Heart left ventricle (tissue), 16 donors: ENCODE results near the gene PXK. TPM values are rescaled to one million over a fixed set of nuclear protein-coding genes. Genes with fewer than 3 reads are reported as not detected.
A peak's percentile ranks its signal among the peaks of the same experiment; 100 is the strongest.

ENCODE experiments used
- ATAC-seq, 4 donors: fragments of 200-7000 bp; cut with Tn5 transposase; one replicate each; pipeline ENCODE4 v1.9.1; 2020 to 2022; ENCODE audit warnings: moderate library complexity in 4 of 4, mild to moderate bottlenecking in 3 of 4, moderate number of reproducible peaks in 1 of 4
- DNase-seq, 5 donors: peaks; one replicate each; pipeline ENCODE4 v3.0.0-alpha.2; 2020
- H3K27ac ChIP-seq, 12 donors: fragments of 200-600 bp; sonication (generic) in 4 of 12; one replicate each; pipeline versions ENCODE4 v1.5.0 to v1.8.0; 2016 to 2022; ENCODE audit warnings: mild to moderate bottlenecking in 2 of 12
- H3K27me3 ChIP-seq, 9 donors: fragments of 200-600 bp; sonication (generic) in 2 of 9; one replicate each; pipeline versions ENCODE4 v1.5.1 to v1.8.0; 2016 to 2022; ENCODE audit warnings: mild to moderate bottlenecking in 3 of 9
- H3K36me3 ChIP-seq, 9 donors: fragments of 200-600 bp; sonication (generic) in 2 of 9; one replicate each; pipeline versions ENCODE4 v1.5.0 to v1.8.0; 2018 to 2022; ENCODE audit warnings: mild to moderate bottlenecking in 2 of 9
- H3K4me1 ChIP-seq, 12 donors: fragments of 200-600 bp; sonication (generic) in 4 of 12; one replicate each; pipeline versions ENCODE4 v1.5.0 to v1.8.0; 2016 to 2022; ENCODE audit warnings: mild to moderate bottlenecking in 3 of 12
- H3K4me3 ChIP-seq, 12 donors: fragments of 200-600 bp; sonication (generic) in 4 of 12; one replicate each; pipeline versions ENCODE4 v1.5.0 to v1.8.0; 2017 to 2022; ENCODE audit warnings: mild to moderate bottlenecking in 9 of 12, moderate library complexity in 4 of 12
- H3K9me3 ChIP-seq, 12 donors: fragments of 200-600 bp; sonication (generic) in 4 of 12; one replicate each; pipeline versions ENCODE4 v1.5.0 to v1.8.0; 2016 to 2022; ENCODE audit warnings: mild to moderate bottlenecking in 1 of 12
- CTCF ChIP-seq, 12 donors: fragments of 200-600 bp; sonication (generic) in 4 of 12; IDR thresholded peaks; one replicate each; pipeline versions ENCODE4 v1.5.0 to v1.8.0; 2018 to 2022; ENCODE audit warnings: antibody characterized with exemption in 12 of 12, mild to moderate bottlenecking in 5 of 12
- POLR2A ChIP-seq, 2 donors: fragments of 450-650 bp; IDR thresholded peaks; one replicate each; pipeline ENCODE4 v1.6.1; 2017; ENCODE audit warnings: antibody characterized with exemption in 2 of 2, mild to moderate bottlenecking in 2 of 2, moderate library complexity in 2 of 2
- WGBS, 4 donors: extraction: QIAGEN DNeasy Blood & Tissue Kit in 2 of 4; methylation state at CpG; one replicate each; pipeline versions ENCODE4 v1.1.5 to v1.1.7; 2013 to 2018; 5-methylcytosine and 5-hydroxymethylcytosine counted together
- intact Hi-C, 10 donors: fragments of 100-400 bp; cut with DNase I; formaldehyde crosslinking; loops; one replicate each; pipeline versions ENCODE4 v1.11.1 to v1.14.2; 2022
- polyA plus RNA-seq, 2 donors: library from polyadenylated mRNA; stranded (reverse); fragments of 200-250 nt; gene quantifications; one replicate each; pipeline ENCODE4 v1.2.3, GENCODE V29; 2013
- total RNA-seq, 9 donors: library from RNA; depleted of rRNA in 2 of 9; stranded (reverse); fragments of >200 nt in 2 of 9; fragmentation: NEBNext Ultra II Directional in 3 of 9; extraction: Animal tissue kit (Norgen Biotek cat#: 25700) in 3 of 9; gene quantifications; one replicate each; pipeline versions ENCODE4 v1.1.0 to v1.2.4, GENCODE V29; 2016 to 2023
- donor health status: ischemic (EF 13 %, LVEDD 7.1; RV severe dilation, severe dysfunction).
- donor health status: healthy with polysubstance abuse.
- donor health status: DM: no; HTN: yes; CAD: no.
- donor health status: DM: no; HTN: no; CAD: no.
- donor health status: ischemic (EF 25% LVEDD 6.9; RV normal size, moderate dysfunction).
- donor health status: ischemic (EF 25% LVEDD 5.7; RV mildly dilated, moderate dysfunction).
- donor health status: healthy.
- donor health status: DM: yes; HTN: yes; CAD: no.
- donor health status: ischemic (EF 35%, LVEDD 5.7; RV mildly dilated, moderate dysfunction).
- donor health status: nonischemic (EF 11% LVEDD 7.7; RV severe dilation, severe dysfunction).
- donor health status: DM: yes; HTN: yes; CAD: no.
- donor health status: PGD.
- donor health status: ischemic (EF 29% LVEDD 5.4; RV normal size, mild dysfunction).
- donor health status: nonischemic (EF 23%, LVEDD 6.1; RV moderate dilation, normal function).

PXK gene
- total and polyA plus RNA-seq, 11 donors, result 3.4 to 24.3 (median 12.7) TPM

GRCh38 chr3:58422756-58423325 lies 90.1 kb downstream of the PXK start:
- Histone ChIP-seq H3K4me1 (peaks cover 0 to 33% (median 11%) of the 10 kb centered on the region in 12 donors), H3K9me3 (no peaks in the 10 kb centered on the region), H3K4me3 (no peak overlapping the region), H3K36me3 (peaks cover 0 to 75% (median 66%) of the 10 kb centered on the region in 9 donors), H3K27ac (peak overlapping the region in 4 of 12 donors; percentile 3 to 46 (median 26)), H3K27me3 (no peaks in the 10 kb centered on the region)
- 67 to 74% (median 69%) methylated on average over 5 to 8 of the region's 8 CpGs for WGBS, 4 donors
- peak in 5 of 12 donors; percentile 9 to 31 (median 29) for TF ChIP-seq CTCF (IDR thresholded peaks at IDR 0.05)
- no peak for TF ChIP-seq POLR2A (IDR thresholded peaks at IDR 0.05)
- intact Hi-C loops, result loop anchor here in 1 of 10 donors (5.0 kb wide), 1 partner anchor 109 kb away; no protein-coding TSS in a partner anchor
- ATAC-seq (peak in 3 of 4 donors; percentile 30 to 33 (median 32)), DNase-seq (no peak)

GRCh38 chr3:58424613-58425012 lies 91.9 kb downstream of the PXK start:
- Histone ChIP-seq H3K36me3 (peaks cover 0 to 92% (median 84%) of the 10 kb centered on the region in 9 donors), H3K9me3 (no peaks in the 10 kb centered on the region), H3K27ac (peak overlapping the region in 3 of 12 donors; percentile 22 to 27 (median 23)), H3K4me1 (peaks cover 0 to 24% (median 10%) of the 10 kb centered on the region in 12 donors), H3K4me3 (no peak overlapping the region), H3K27me3 (no peaks in the 10 kb centered on the region)
- DNase-seq (no peak), ATAC-seq (no peak)
- TF ChIP-seq POLR2A (IDR thresholded peaks at IDR 0.05) (no peak), CTCF (IDR thresholded peaks at IDR 0.05) (no peak)
- intact Hi-C loops, result loop anchor here in 1 of 10 donors (5.0 kb wide), 1 partner anchor 108 kb away; no protein-coding TSS in a partner anchor
- WGBS, 4 donors, result 44 to 66% (median 57%) methylated on average over 8 of the region's 8 CpGs

- Histone ChIP-seq H3K36me3 (peaks cover 0 to 100% (median 94%) of the 10 kb centered on the region in 9 donors), H3K4me1 (peaks cover 0 to 17% (median 0%) of the 10 kb centered on the region in 12 donors), H3K9me3 (no peaks in the 10 kb centered on the region), H3K27me3 (no peaks in the 10 kb centered on the region), H3K4me3 (no peak overlapping the region), H3K27ac (no peak overlapping the region)
- DNase-seq (no peak), ATAC-seq (no peak)
- intact Hi-C loops, result no loop called here
- WGBS, 4 donors, result 62 to 68% (median 66%) methylated on average over 2 of the region's 2 CpGs
- TF ChIP-seq CTCF (IDR thresholded peaks at IDR 0.05) (no peak), POLR2A (IDR thresholded peaks at IDR 0.05) (no peak)
Measured at GRCh38 chr3:58425782-58426181, 93.1 kb downstream of the PXK start.

- TF ChIP-seq POLR2A (IDR thresholded peaks at IDR 0.05) (no peak), CTCF (IDR thresholded peaks at IDR 0.05) (no peak)
- DNase-seq (no peak), ATAC-seq (no peak)
- Histone ChIP-seq H3K4me1 (peaks cover 0 to 22% (median 12%) of the 10 kb centered on the region in 12 donors), H3K27ac (no peak overlapping the region), H3K27me3 (no peaks in the 10 kb centered on the region), H3K9me3 (no peaks in the 10 kb centered on the region), H3K36me3 (peaks cover 0 to 95% (median 93%) of the 10 kb centered on the region in 9 donors), H3K4me3 (no peak overlapping the region)
- intact Hi-C loops, result no loop called here
- WGBS, 4 donors, result 72 to 79% (median 77%) methylated on average over 7 of the region's 7 CpGs
Measured at GRCh38 chr3:58427661-58428361, 95.1 kb downstream of the PXK start.
